ENCODE measurements around the gene DLAT. TPM values are rescaled to one million over a fixed set of nuclear protein-coding genes. Genes with fewer than 3 reads are reported as not detected.
"Not testable (repeated sequence)": the region's sequence is repeated elsewhere in the genome, so short reads cannot be mapped to it uniquely, and the experiment has no call there.

DLAT gene
- total and polyA plus RNA-seq, 7 experiments from 2014 or later, result 13.1 to 31.0 (median 22.0) TPM

DNA sequence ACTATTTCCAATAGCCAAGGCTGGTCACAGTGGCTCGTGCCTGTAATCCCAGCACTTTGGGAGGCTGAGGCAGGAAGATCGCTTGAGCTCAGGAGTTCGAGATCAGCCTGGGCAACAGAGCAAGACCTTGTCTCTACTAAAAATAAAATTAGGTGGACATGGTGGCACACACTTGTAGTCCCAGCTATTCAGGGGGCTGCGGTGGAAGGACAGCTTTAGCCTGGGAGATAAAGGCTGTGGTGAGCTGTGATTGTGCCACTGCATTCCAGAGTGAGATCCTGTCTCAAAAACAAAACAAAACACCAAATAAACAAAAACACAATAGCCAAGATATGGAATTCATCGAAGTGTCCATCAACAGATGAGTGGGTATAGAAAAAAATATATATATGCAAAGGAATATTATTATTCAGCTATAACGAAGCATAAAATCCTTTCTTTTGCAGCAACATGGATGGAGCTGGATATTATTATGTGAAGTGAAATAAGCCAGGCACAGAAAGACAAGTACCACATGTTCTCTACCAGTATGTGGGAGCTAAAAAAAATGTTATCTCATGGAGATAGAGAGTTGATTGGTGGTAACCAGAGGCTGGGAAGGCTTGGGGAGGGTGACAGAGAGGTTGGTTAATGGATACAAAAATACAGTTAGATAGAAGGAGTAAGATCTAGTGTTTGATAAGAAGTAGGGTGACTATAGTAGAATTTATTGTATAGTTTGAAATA, 22.6 kb upstream of the DLAT start:
- ChIA-PET CTCF (interaction anchor here (1.3 kb wide), 1 partner anchor 67 kb away, joined by 5 read pairs; no protein-coding TSS in a partner anchor), POLR2A (interaction anchor here (0.7 kb wide), 1 partner anchor 41 kb away, joined by 5 read pairs; no protein-coding TSS in a partner anchor)
- no peaks in the 10 kb centered on the region for H3K4me1 ChIP-seq (ENCODE audit: control insufficient read depth in 2 of 2, insufficient read depth in 2 of 2, low read length in 2 of 2)
- no peak overlapping the region for H3K27ac Mint-ChIP-seq
- H3K4me3 ChIP-seq (ENCODE audit: low read length), result no peak overlapping the region
- no peaks in the 10 kb centered on the region for H3K9me3 ChIP-seq (ENCODE audit: control insufficient read depth in 2 of 3, low read length in 3 of 3)
- peaks cover 0 to 5% (median 5%) of the 10 kb centered on the region in 7 donors for H3K4me1 Mint-ChIP-seq
- no peak overlapping the region for H3K4me3 Mint-ChIP-seq
- peaks cover 0 to 2% (median 0%) of the 10 kb centered on the region in 11 donors for H3K9me3 Mint-ChIP-seq
- H3K27me3 ChIP-seq (ENCODE audit: control insufficient read depth in 2 of 2, insufficient read depth in 2 of 2, low read length in 2 of 2), result no peaks in the 10 kb centered on the region
- DNase-seq (no peak), ATAC-seq (no peak)
- no peak overlapping the region for H3K27ac ChIP-seq (ENCODE audit: low read depth, low read length)
- peaks cover 0 to 20% (median 7%) of the 10 kb centered on the region in 5 donors for H3K27me3 Mint-ChIP-seq
- no peaks in the 10 kb centered on the region for H3K36me3 ChIP-seq (ENCODE audit: control insufficient read depth in 2 of 3, insufficient read depth in 3 of 3, low read length in 3 of 3)
- intact Hi-C loops (cut with micrococcal nuclease), result no loop called here
- peaks cover 0 to 11% (median 0%) of the 10 kb centered on the region in 5 donors for H3K36me3 Mint-ChIP-seq

DNA sequence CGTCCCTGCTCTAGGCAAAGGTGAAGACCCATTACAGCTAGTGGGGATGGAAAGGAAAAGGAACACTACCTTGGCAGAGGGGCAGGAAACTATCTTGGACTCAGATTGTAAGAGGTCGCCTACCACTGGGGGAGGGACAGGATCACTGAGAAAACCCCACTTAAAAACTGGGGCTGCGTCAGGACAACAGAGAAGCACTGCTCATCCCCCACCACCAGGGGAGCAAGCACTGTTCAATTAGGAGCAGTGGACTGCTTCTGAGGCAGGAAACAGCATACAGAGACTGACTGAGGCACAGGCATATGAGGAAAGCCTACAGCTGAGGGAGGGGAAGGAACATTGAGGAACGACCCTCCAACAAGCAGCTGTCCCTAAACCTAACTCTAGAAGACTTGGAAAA, 20.8 kb upstream of the DLAT start:
- DNase-seq, result peak in 1 of 9 donors; percentile 3
- no peaks in the 10 kb centered on the region for H3K9me3 ChIP-seq (ENCODE audit: control insufficient read depth in 2 of 3, low read length in 3 of 3)
- H3K27me3 ChIP-seq (ENCODE audit: control insufficient read depth in 2 of 2, insufficient read depth in 2 of 2, low read length in 2 of 2), result no peaks in the 10 kb centered on the region
- POLR2A ChIA-PET, result no interaction called here
- peaks cover 0 to 12% (median 4%) of the 10 kb centered on the region in 5 donors for H3K36me3 Mint-ChIP-seq
- intact Hi-C loops (cut with micrococcal nuclease), result no loop called here
- no peaks in the 10 kb centered on the region for H3K4me1 Mint-ChIP-seq
- H3K27me3 Mint-ChIP-seq, result peaks cover 0 to 30% (median 14%) of the 10 kb centered on the region in 5 donors
- no peaks in the 10 kb centered on the region for H3K4me1 ChIP-seq (ENCODE audit: control insufficient read depth in 2 of 2, insufficient read depth in 2 of 2, low read length in 2 of 2)
- H3K27ac Mint-ChIP-seq, result peak overlapping the region in 1 of 9 donors; percentile 20
- no peak overlapping the region for H3K4me3 Mint-ChIP-seq
- H3K27ac ChIP-seq (ENCODE audit: low read depth, low read length), result no peak overlapping the region
- H3K36me3 ChIP-seq (ENCODE audit: control insufficient read depth in 2 of 3, insufficient read depth in 3 of 3, low read length in 3 of 3), result no peaks in the 10 kb centered on the region
- no peak overlapping the region for H3K4me3 ChIP-seq (ENCODE audit: low read length)
- CTCF ChIA-PET, result no interaction called here
- peak; percentile 68 for ATAC-seq
- peaks cover 0 to 7% (median 0%) of the 10 kb centered on the region in 11 donors for H3K9me3 Mint-ChIP-seq

GRCh38 chr11:112005422-112006094, 19.6 kb upstream of the DLAT start:
- Mint-ChIP-seq H3K4me1 (no peaks in the 10 kb centered on the region), H3K27ac (no peak overlapping the region), H3K36me3 (peaks cover 0 to 12% (median 0%) of the 10 kb centered on the region in 5 donors), H3K4me3 (no peak overlapping the region), H3K27me3 (peaks cover 0 to 34% (median 15%) of the 10 kb centered on the region in 5 donors), H3K9me3 (peaks cover 0 to 12% (median 0%) of the 10 kb centered on the region in 11 donors)
- ATAC-seq (no peak), DNase-seq (no peak)
- Histone ChIP-seq H3K36me3 (ENCODE audit: control insufficient read depth in 2 of 3, insufficient read depth in 3 of 3, low read length in 3 of 3) (no peaks in the 10 kb centered on the region), H3K4me3 (ENCODE audit: low read length) (no peak overlapping the region), H3K4me1 (ENCODE audit: control insufficient read depth in 2 of 2, insufficient read depth in 2 of 2, low read length in 2 of 2) (no peaks in the 10 kb centered on the region), H3K27me3 (ENCODE audit: control insufficient read depth in 2 of 2, insufficient read depth in 2 of 2, low read length in 2 of 2) (no peaks in the 10 kb centered on the region), H3K27ac (ENCODE audit: low read depth, low read length) (no peak overlapping the region), H3K9me3 (ENCODE audit: control insufficient read depth in 2 of 3, low read length in 3 of 3) (no peaks in the 10 kb centered on the region)
- intact Hi-C loops (cut with micrococcal nuclease), result no loop called here
- CTCF ChIA-PET, result no interaction called here
- POLR2A ChIA-PET, result interaction anchor here (0.7 kb wide), 1 partner anchor 157 kb away, joined by 4 read pairs; no protein-coding TSS in a partner anchor

DNA sequence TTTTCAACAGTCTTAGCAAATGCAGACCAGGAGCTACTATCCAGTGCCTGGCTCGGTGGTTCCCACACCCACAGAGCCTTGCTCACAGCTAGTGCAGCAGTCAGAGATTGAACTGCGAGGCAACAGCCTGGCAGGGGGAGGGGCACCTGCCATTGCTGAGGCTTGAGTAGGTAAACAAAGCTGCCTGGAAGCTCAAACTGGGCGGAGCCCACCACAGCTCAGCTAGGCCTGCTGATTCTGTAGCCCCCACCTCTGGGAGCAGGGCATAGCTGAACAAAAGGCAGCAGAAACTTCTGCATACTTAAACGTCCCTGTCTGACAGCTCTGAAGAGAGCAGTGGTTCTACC, 19.1 kb upstream of the DLAT start:
- POLR2A ChIA-PET; H3K27ac ChIP-seq (ENCODE audit: low read depth, low read length); H3K4me3 Mint-ChIP-seq; H3K36me3 ChIP-seq (ENCODE audit: control insufficient read depth in 2 of 3, insufficient read depth in 3 of 3, low read length in 3 of 3); H3K9me3 ChIP-seq (ENCODE audit: control insufficient read depth in 2 of 3, low read length in 3 of 3); ATAC-seq; H3K4me1 Mint-ChIP-seq; intact Hi-C loops (cut with micrococcal nuclease); DNase-seq; H3K4me3 ChIP-seq (ENCODE audit: low read length); CTCF ChIA-PET; H3K27me3 ChIP-seq (ENCODE audit: control insufficient read depth in 2 of 2, insufficient read depth in 2 of 2, low read length in 2 of 2); H3K27ac Mint-ChIP-seq; H3K4me1 ChIP-seq (ENCODE audit: control insufficient read depth in 2 of 2, insufficient read depth in 2 of 2, low read length in 2 of 2): not testable (repeated sequence)
- peaks cover 0 to 34% (median 15%) of the 10 kb centered on the region in 5 donors for H3K27me3 Mint-ChIP-seq
- H3K36me3 Mint-ChIP-seq, result peaks cover 0 to 12% (median 0%) of the 10 kb centered on the region in 5 donors
- H3K9me3 Mint-ChIP-seq, result peaks cover 0 to 13% (median 0%) of the 10 kb centered on the region in 11 donors

DNA sequence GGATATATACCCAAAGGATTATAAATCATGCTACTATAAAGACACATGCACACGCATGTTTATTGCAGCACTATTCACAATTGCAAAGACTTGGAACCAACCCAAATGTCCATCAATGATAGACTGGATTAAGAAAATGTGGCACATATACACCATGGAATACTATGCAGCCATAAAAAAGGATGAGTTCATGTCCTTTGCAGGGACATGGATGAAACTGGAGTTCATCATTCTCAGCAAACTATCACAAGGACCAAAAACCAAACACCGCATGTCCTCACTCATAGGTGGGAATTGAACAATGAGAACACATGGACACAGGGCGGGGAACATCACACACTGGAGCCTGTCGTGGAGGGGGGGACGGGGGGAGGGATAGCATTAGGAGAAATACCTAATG, 13.8 kb upstream of the DLAT start:
- POLR2A ChIA-PET; H3K36me3 ChIP-seq (ENCODE audit: control insufficient read depth in 2 of 3, insufficient read depth in 3 of 3, low read length in 3 of 3); H3K27me3 ChIP-seq (ENCODE audit: control insufficient read depth in 2 of 2, insufficient read depth in 2 of 2, low read length in 2 of 2); CTCF ChIA-PET; H3K27ac Mint-ChIP-seq; H3K4me1 ChIP-seq (ENCODE audit: control insufficient read depth in 2 of 2, insufficient read depth in 2 of 2, low read length in 2 of 2); DNase-seq; H3K27ac ChIP-seq (ENCODE audit: low read depth, low read length); H3K36me3 Mint-ChIP-seq; H3K4me1 Mint-ChIP-seq; ATAC-seq; H3K4me3 ChIP-seq (ENCODE audit: low read length); H3K4me3 Mint-ChIP-seq; H3K9me3 ChIP-seq (ENCODE audit: control insufficient read depth in 2 of 3, low read length in 3 of 3); intact Hi-C loops (cut with micrococcal nuclease): not testable (repeated sequence)
- peaks cover 0 to 16% (median 0%) of the 10 kb centered on the region in 11 donors for H3K9me3 Mint-ChIP-seq
- H3K27me3 Mint-ChIP-seq, result peaks cover 0 to 23% (median 12%) of the 10 kb centered on the region in 5 donors

DNA sequence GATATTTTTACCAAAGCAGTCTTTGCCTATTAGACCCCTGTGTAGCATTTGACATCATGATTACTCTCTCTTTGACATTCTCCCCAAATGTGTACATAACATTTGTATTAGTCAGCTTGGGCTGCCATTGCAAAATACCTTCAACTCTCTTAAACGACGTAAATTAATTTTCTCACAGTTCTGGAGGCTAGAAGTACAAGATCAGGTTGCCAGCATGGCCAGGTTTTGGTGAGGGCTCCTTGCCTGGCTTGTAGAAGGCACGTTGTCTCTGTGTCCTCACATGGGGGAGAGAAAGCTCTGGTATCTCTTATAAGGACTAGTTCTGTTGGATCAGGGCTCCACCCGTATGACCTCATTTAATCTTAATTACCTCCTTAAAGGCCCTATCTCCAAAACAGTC, 12.3 kb upstream of the DLAT start:
- H3K4me3 ChIP-seq (ENCODE audit: low read length), result no peak overlapping the region
- no peaks in the 10 kb centered on the region for H3K4me1 ChIP-seq (ENCODE audit: control insufficient read depth in 2 of 2, insufficient read depth in 2 of 2, low read length in 2 of 2)
- Mint-ChIP-seq H3K4me1 (no peaks in the 10 kb centered on the region), H3K27me3 (peaks cover 0 to 14% (median 7%) of the 10 kb centered on the region in 5 donors), H3K4me3 (no peak overlapping the region), H3K36me3 (peaks cover 0 to 5% (median 0%) of the 10 kb centered on the region in 5 donors), H3K27ac (no peak overlapping the region), H3K9me3 (peaks cover 0 to 11% (median 0%) of the 10 kb centered on the region in 11 donors)
- no peaks in the 10 kb centered on the region for H3K27me3 ChIP-seq (ENCODE audit: control insufficient read depth in 2 of 2, insufficient read depth in 2 of 2, low read length in 2 of 2)
- no peaks in the 10 kb centered on the region for H3K36me3 ChIP-seq (ENCODE audit: control insufficient read depth in 2 of 3, insufficient read depth in 3 of 3, low read length in 3 of 3)
- no peak for DNase-seq
- H3K9me3 ChIP-seq (ENCODE audit: control insufficient read depth in 2 of 3, low read length in 3 of 3), result no peaks in the 10 kb centered on the region
- intact Hi-C loops (cut with micrococcal nuclease), result no loop called here
- no peak for ATAC-seq
- ChIA-PET POLR2A (no interaction called here), CTCF (no interaction called here)
- H3K27ac ChIP-seq (ENCODE audit: low read depth, low read length), result no peak overlapping the region
